Measurements from ENCODE around the gene SLC12A3. TPM values are rescaled to one million over a fixed set of nuclear protein-coding genes. Genes with fewer than 3 reads are reported as not detected.

The SLC12A3 gene
- total and polyA plus RNA-seq, 2 of the 8 experiments (the other 6 are each of a cell fraction or from before 2014, with no cell fraction given): not detected

DNA sequence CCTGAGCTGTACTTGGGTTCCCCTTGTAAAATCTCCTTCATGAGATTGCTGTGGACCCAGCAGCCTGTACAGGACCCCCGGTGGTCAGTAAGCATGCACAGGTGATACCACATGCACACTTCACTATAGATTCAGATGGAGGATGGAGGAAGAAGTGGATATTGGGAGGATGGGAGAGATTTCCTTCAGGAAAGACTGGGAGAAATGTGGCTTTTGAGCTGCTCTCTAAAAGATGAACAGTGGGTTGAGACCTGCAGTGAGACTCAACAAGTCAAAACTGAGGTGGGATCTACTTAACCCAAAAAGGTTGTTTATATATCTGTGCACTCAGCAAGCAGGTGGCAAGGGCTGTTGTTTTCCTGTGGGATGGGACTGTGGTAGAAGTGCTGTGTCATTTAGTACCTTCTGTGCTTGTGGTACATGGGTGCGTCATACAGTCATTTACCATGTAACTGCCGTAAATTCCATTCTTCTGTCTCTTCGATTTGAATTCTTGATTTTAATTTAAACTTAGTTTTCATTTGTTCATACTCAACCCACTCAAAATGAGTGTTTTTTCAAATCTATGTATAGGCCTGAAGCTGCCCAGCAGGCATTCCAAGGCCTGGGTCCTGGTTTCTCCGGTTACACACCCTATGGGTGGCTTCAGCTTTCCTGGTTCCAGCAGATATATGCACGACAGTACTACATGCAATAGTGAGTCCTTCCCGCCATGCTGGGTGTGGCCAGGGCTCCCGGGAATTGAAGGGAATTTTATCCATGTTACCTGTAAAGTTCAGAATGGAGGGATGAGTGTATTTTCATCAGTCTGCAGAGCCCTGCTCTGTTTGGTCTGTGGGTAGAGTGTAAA lies 73.9 kb downstream of the SLC12A3 start:
- Histone ChIP-seq H3K4me1 (replicated peaks in 1 of 4; ENCODE audit: control insufficient read depth in 3 of 4, insufficient read depth in 4 of 4, low read length in 3 of 4) (0 out of 7 replicates have a peak, but pooled peaks cover 0 to 4% (median 0%) of the 10 kb centered on the region in 4 experiments), H3K14ac (ENCODE audit: insufficient read length) (no peak overlapping the region), H2AFZ (ENCODE audit: low read length) (no peak overlapping the region), H3K79me1 (ENCODE audit: low read depth, low read length) (no peaks in the 10 kb centered on the region), H3K18ac (ENCODE audit: extremely low read depth, low read length) (no peak overlapping the region), H3K36me3 (ENCODE audit: control insufficient read depth in 2 of 4, insufficient read depth in 4 of 4, low read length in 3 of 4) (peaks cover 17 to 86% (median 66%) of the 10 kb centered on the region in 4 experiments), H3K27me3 (replicated peaks in 1 of 4; ENCODE audit: control insufficient read depth in 3 of 4, extremely low read depth in 1 of 4, insufficient read depth in 3 of 4, low read length in 3 of 4) (no peaks in the 10 kb centered on the region), H3K4me2 (ENCODE audit: insufficient read depth in 1 of 2, low read depth in 2 of 2, low read length in 2 of 2) (no peak overlapping the region), H2BK20ac (ENCODE audit: low read length) (no peak overlapping the region), H2BK15ac (ENCODE audit: low read length) (no peak overlapping the region), H4K8ac (ENCODE audit: extremely low read depth, insufficient read depth, low read length) (no peak overlapping the region), H3K23me2 (ENCODE audit: low read depth, low read length) (no peaks in the 10 kb centered on the region), H4K91ac (replicated peaks; ENCODE audit: insufficient read length, low read length) (no peak overlapping the region), H4K20me1 (replicated peaks in 1 of 2; ENCODE audit: control insufficient read depth in 1 of 2, insufficient read depth in 2 of 2, low read length in 2 of 2) (peaks cover 0 to 5% of the 10 kb centered on the region in 2 experiments), H2BK120ac (replicated peaks; ENCODE audit: low read depth, low read length) (no peak overlapping the region), H3K9me3 (ENCODE audit: insufficient read depth in 2 of 2, low read depth in 1 of 2, low read length in 1 of 2) (no peaks in the 10 kb centered on the region), H3K4ac (replicated peaks; ENCODE audit: insufficient read length, low read depth, low read length) (no peak overlapping the region), H2BK12ac (ENCODE audit: low read depth, low read length) (no peak overlapping the region), H3K23ac (ENCODE audit: insufficient read length) (no peak overlapping the region), H2BK5ac (ENCODE audit: low read depth, low read length) (no peak overlapping the region), H3K27ac (ENCODE audit: low read depth, low read length) (no peak overlapping the region), H3K79me2 (ENCODE audit: control insufficient read depth in 1 of 2, insufficient read depth in 2 of 2, low read length in 2 of 2) (peaks cover 0 to 18% of the 10 kb centered on the region in 2 experiments; a peak in 2 of 4 replicates), H3K4me3 (ENCODE audit: extremely low read depth in 1 of 4, insufficient read depth in 2 of 4, low read depth in 3 of 4, low read length in 4 of 4) (no peak overlapping the region), H3K9ac (replicated peaks in 1 of 4; ENCODE audit: extremely low read depth in 1 of 4, low read depth in 3 of 4, low read length in 3 of 4) (no peak overlapping the region), H2AK5ac (ENCODE audit: low read depth, low read length) (no peak overlapping the region), H4K5ac (ENCODE audit: insufficient read length, low read depth, low read length) (no peak overlapping the region), H3K56ac (replicated peaks; ENCODE audit: insufficient read length, low read depth, low read length) (no peak overlapping the region)
- ChIA-PET POLR2A (ENCODE audit: partially characterized antibody) (interaction anchor here (0.8 to 11.4 kb wide), 5 partner anchors 6 to 64 kb away, joined by 3 to 125 read pairs (median 4); no protein-coding TSS in a partner anchor), CTCF (ENCODE audit: partially characterized antibody) (interaction anchor here (0.6 to 1.7 kb wide), 4 partner anchors 8 to 64 kb away, joined by 3 to 5 read pairs (median 3); no protein-coding TSS in a partner anchor)
- FAIRE-seq (no peak), DNase-seq (ENCODE audit: low read depth in 1 of 2, low spot score in 2 of 2) (no peak)
- TF ChIP-seq EGR1 (IDR thresholded peaks at IDR 0.05; ENCODE audit: borderline replicate concordance, low read depth, low read length) (no peak), EP300 (IDR thresholded peaks at IDR 0.05; ENCODE audit: borderline replicate concordance in 1 of 2, low read depth in 2 of 2, low read length in 2 of 2) (no peak), RFX5 (IDR thresholded peaks at IDR 0.05; ENCODE audit: borderline replicate concordance, low read depth, low read length) (no peak), NANOG (IDR thresholded peaks at IDR 0.05; ENCODE audit: insufficient read depth, low read depth, low read length, poor library complexity, severe bottlenecking) (no peak), RAD21 (IDR thresholded peaks at IDR 0.05 in 1 of 2, conservative IDR thresholded peaks at IDR 0.05 in 1 of 2; ENCODE audit: low read depth in 2 of 2, low read length in 2 of 2) (no peak), GTF2F1 (IDR thresholded peaks at IDR 0.05; ENCODE audit: borderline replicate concordance, low read depth, low read length) (no peak), POLR2A (IDR thresholded peaks at IDR 0.05; ENCODE audit: control extremely low read depth in 1 of 2, low read depth in 2 of 2, low read length in 2 of 2) (peak in 1 of 2 experiments; percentile 29; a peak in 1 of 3 replicates)
- TF ChIP-seq, protein P1, sequence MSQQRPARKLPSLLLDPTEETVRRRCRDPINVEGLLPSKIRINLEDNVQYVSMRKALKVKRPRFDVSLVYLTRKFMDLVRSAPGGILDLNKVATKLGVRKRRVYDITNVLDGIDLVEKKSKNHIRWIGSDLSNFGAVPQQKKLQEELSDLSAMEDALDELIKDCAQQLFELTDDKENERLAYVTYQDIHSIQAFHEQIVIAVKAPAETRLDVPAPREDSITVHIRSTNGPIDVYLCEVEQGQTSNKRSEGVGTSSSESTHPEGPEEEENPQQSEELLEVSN (IDR thresholded peaks at IDR 0.05): no peak
- WGBS, 2 experiments (ENCODE audit: extremely low coverage in 1 of 2, insufficient coverage in 1 of 2, insufficient read length in 1 of 2, insufficient replicate concordance in 2 of 2, low coverage in 1 of 2, low lambda C conversion rate in 2 of 2, missing lambda C conversion rate in 1 of 2): 98% methylated on average over 8 of the region's 8 CpGs; no CpG with 5 or more reads in 1 of the 2 experiments

Data from H1 (cell line).